HEK293 (cell line): ENCODE results near the gene TMEM260.
A peak's percentile ranks its signal among the peaks of the same experiment; 100 is the strongest.

Experiments used
- CTCF ChIA-PET: fragments of 350-600 bp; formaldehyde crosslinking; extraction: SDS; loops from one replicate; lab custom pipeline; 2021; ENCODE audit warnings: antibody characterized with exemption; lab: Yijun Ruan, JAX
- POLR2A ChIA-PET: fragments of 300-600 bp; formaldehyde crosslinking; extraction: SDS; loops from one replicate; lab custom pipeline; 2020; ENCODE audit warnings: antibody characterized with exemption, inconsistent platforms; lab: Yijun Ruan, JAX
- H3K27ac ChIP-seq: fragments of 200-500 bp; sonication (Bioruptor generic); 2 replicates; pipeline ENCODE4 v1.5.1; 2014; ENCODE audit warnings: low read depth, low read length, control low read depth, inconsistent platforms; ENCODE audit errors: extremely low read depth
- H3K36me3 ChIP-seq, 2 experiments: fragments of 200-500 bp in 1 of 2; sonication (Bioruptor generic) in 1 of 2; 1 replicate in 1 of 2; 2 replicates in 1 of 2; pipeline ENCODE4 v1.5.1; 2014 to 2017; ENCODE audit warnings: inconsistent platforms in 2 of 2, low read length in 2 of 2; ENCODE audit not compliant: control insufficient read depth in 2 of 2, insufficient read depth in 1 of 2
- H3K4me1 ChIP-seq: fragments of 200-500 bp; sonication (Bioruptor generic); 2 replicates; pipeline ENCODE4 v1.5.1; 2014; ENCODE audit warnings: mild to moderate bottlenecking, low read length, inconsistent platforms; ENCODE audit not compliant: control insufficient read depth, insufficient read depth
- H3K4me3 ChIP-seq: 2 replicates; pipeline ENCODE4 v1.5.1; 2011; ENCODE audit warnings: low read depth, mild to moderate bottlenecking, control low read depth, low read length, moderate library complexity
- H3K9me3 ChIP-seq: fragments of 200-500 bp; sonication (Bioruptor generic); 2 replicates; pipeline ENCODE4 v1.5.1; 2014; ENCODE audit warnings: low read depth, low read length, inconsistent platforms; ENCODE audit not compliant: control insufficient read depth, insufficient read depth
- ATF2 ChIP-seq: fragments of 450-650 bp; formaldehyde crosslinking; IDR thresholded peaks from 2 replicates; pipeline ENCODE4 v1.5.1; 2016; ENCODE audit warnings: missing biosample characterization, missing genetic modification characterization, low read depth
- FEZF1 ChIP-seq: fragments of 450-650 bp; formaldehyde crosslinking; IDR thresholded peaks from 2 replicates; pipeline ENCODE4 v1.5.1; 2016; ENCODE audit warnings: missing biosample characterization, missing genetic modification characterization
- KLF17 ChIP-seq: fragments of 450-650 bp; formaldehyde crosslinking; IDR thresholded peaks from 2 replicates; pipeline ENCODE4 v1.5.1; 2016; ENCODE audit warnings: missing biosample characterization, missing genetic modification characterization
- KLF8 ChIP-seq: fragments of 450-650 bp; formaldehyde crosslinking; IDR thresholded peaks from 2 replicates; pipeline ENCODE4 v1.5.1; 2016; ENCODE audit warnings: missing biosample characterization, missing genetic modification characterization
- OVOL3 ChIP-seq: fragments of 450-650 bp; formaldehyde crosslinking; IDR thresholded peaks from 2 replicates; pipeline ENCODE4 v1.5.1; 2016; ENCODE audit warnings: missing biosample characterization, missing genetic modification characterization
- SETDB1 ChIP-seq: IDR thresholded peaks from one replicate; pipeline ENCODE4 v1.6.1; 2017; ENCODE audit warnings: mild to moderate bottlenecking, low read length, moderate library complexity, mixed read lengths; ENCODE audit not compliant: insufficient read length
- TSHZ1 ChIP-seq: fragments of 450-650 bp; formaldehyde crosslinking; IDR thresholded peaks from 2 replicates; pipeline ENCODE4 v1.5.1; 2016; ENCODE audit warnings: missing biosample characterization, missing genetic modification characterization, borderline replicate concordance
- WT1 ChIP-seq: fragments of 450-650 bp; formaldehyde crosslinking; IDR thresholded peaks from 2 replicates; pipeline ENCODE4 v1.5.1; 2016; ENCODE audit warnings: missing biosample characterization, missing genetic modification characterization
- ZBTB44 ChIP-seq: fragments of 450-650 bp; IDR thresholded peaks from 2 replicates; pipeline ENCODE4 v1.5.1; 2018; ENCODE audit warnings: missing biosample characterization, mild to moderate bottlenecking, missing genetic modification characterization
- ZNF138 ChIP-seq: fragments of 450-650 bp; formaldehyde crosslinking; IDR thresholded peaks from 2 replicates; pipeline ENCODE4 v1.5.1; 2016; ENCODE audit warnings: missing biosample characterization, missing genetic modification characterization, borderline replicate concordance
- ZNF292 ChIP-seq: fragments of 450-650 bp; formaldehyde crosslinking; IDR thresholded peaks from 2 replicates; pipeline ENCODE4 v1.5.1; 2016; ENCODE audit warnings: low read depth, missing biosample characterization, missing genetic modification characterization, borderline replicate concordance
- ZNF324 ChIP-seq: fragments of 450-650 bp; formaldehyde crosslinking; IDR thresholded peaks from 2 replicates; pipeline ENCODE4 v1.5.1; 2016; ENCODE audit warnings: missing biosample characterization, missing genetic modification characterization
- ZNF362 ChIP-seq: fragments of 450-650 bp; formaldehyde crosslinking; IDR thresholded peaks from 2 replicates; pipeline ENCODE4 v1.5.1; 2016; ENCODE audit warnings: missing biosample characterization, missing genetic modification characterization
- ZNF692 ChIP-seq: fragments of 450-650 bp; formaldehyde crosslinking; IDR thresholded peaks from 2 replicates; pipeline ENCODE4 v1.5.1; 2016; ENCODE audit warnings: missing biosample characterization, missing genetic modification characterization
- TF ChIP-seq, protein P1 (sequence below): fragments of 450-650 bp; formaldehyde crosslinking; IDR thresholded peaks from 2 replicates; pipeline ENCODE4 v1.5.1; 2016; ENCODE audit warnings: missing biosample characterization, missing genetic modification characterization
- TF ChIP-seq, protein P2 (sequence below): fragments of 450-650 bp; formaldehyde crosslinking; IDR thresholded peaks from 2 replicates; pipeline ENCODE4 v1.5.1; 2017; ENCODE audit warnings: missing biosample characterization, missing genetic modification characterization

TMEM260 gene

DNA sequence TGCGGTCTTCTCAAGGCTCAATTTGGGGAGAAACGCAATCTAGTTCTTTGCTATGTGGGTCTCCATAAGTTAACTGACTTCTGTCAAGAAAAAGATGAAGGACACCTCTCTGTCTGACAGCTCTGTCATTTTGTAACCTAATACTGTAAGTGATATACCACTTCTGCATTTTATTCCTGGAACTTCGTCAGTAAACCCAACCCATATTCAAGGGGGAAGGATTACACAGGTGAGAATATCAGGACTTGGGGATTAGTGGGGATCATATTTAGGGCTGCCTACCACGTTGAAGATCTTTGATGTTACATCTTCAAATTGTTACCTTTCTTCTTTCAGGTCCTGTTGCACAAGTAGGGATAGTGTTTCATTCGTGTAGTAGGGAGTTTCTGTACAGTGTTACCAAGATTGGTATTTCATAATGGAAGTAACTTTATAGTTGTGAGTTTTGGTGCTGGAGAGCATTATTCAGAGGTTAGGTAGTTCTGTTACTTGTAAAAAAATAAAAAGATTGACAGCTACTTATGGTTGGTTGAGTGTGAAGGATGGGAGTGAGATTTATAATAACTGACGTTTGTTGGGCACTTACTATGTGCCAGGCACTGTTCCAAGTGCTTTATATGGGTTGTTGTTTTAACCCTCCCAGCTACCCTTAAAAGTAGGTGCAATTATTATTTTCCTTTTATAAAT, 1.6 kb downstream of the TMEM260 start (continued):
- TF ChIP-seq ZNF292 (no peak), ZNF692 (tag by site-specific recombination) (no peak), KLF17 (tag by site-specific recombination) (no peak), WT1 (peak; percentile 81)
- TF ChIP-seq, protein P1, sequence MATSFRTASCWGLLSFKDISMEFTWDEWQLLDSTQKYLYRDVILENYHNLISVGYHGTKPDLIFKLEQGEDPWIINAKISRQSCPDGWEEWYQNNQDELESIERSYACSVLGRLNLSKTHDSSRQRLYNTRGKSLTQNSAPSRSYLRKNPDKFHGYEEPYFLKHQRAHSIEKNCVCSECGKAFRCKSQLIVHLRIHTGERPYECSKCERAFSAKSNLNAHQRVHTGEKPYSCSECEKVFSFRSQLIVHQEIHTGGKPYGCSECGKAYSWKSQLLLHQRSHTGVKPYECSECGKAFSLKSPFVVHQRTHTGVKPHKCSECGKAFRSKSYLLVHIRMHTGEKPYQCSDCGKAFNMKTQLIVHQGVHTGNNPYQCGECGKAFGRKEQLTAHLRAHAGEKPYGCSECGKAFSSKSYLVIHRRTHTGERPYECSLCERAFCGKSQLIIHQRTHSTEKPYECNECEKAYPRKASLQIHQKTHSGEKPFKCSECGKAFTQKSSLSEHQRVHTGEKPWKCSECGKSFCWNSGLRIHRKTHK (tag by site-specific recombination): no peak
- TF ChIP-seq, protein P2, sequence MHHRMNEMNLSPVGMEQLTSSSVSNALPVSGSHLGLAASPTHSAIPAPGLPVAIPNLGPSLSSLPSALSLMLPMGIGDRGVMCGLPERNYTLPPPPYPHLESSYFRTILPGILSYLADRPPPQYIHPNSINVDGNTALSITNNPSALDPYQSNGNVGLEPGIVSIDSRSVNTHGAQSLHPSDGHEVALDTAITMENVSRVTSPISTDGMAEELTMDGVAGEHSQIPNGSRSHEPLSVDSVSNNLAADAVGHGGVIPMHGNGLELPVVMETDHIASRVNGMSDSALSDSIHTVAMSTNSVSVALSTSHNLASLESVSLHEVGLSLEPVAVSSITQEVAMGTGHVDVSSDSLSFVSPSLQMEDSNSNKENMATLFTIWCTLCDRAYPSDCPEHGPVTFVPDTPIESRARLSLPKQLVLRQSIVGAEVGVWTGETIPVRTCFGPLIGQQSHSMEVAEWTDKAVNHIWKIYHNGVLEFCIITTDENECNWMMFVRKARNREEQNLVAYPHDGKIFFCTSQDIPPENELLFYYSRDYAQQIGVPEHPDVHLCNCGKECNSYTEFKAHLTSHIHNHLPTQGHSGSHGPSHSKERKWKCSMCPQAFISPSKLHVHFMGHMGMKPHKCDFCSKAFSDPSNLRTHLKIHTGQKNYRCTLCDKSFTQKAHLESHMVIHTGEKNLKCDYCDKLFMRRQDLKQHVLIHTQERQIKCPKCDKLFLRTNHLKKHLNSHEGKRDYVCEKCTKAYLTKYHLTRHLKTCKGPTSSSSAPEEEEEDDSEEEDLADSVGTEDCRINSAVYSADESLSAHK (tag by site-specific recombination): peak; percentile 33; the same call in 1 of the 2 replicates

GRCh38 chr14:56585461-56586084, 6.0 kb downstream of the TMEM260 start:
- Histone ChIP-seq H3K27ac (peak overlapping the region; percentile 6), H3K4me1 (peaks cover 47% of the 10 kb centered on the region), H3K36me3 (peaks cover 0 to 9% of the 10 kb centered on the region in 2 experiments; a peak in 1 of 3 replicates), H3K4me3 (no peak overlapping the region), H3K9me3 (no peaks in the 10 kb centered on the region)
- CTCF ChIA-PET: no interaction called here
- POLR2A ChIA-PET: no interaction called here
- TF ChIP-seq OVOL3: peak; percentile 95
- TF ChIP-seq ZNF324 (tag by site-specific recombination): peak; percentile 67; the same call in 1 of the 2 replicates
- TF ChIP-seq WT1: peak; percentile 72
- TF ChIP-seq FEZF1: peak; percentile 94
- TF ChIP-seq TSHZ1 (tag by site-specific recombination): peak; percentile 85
- TF ChIP-seq ZNF362: peak; percentile 15; the same call in 1 of the 2 replicates
- TF ChIP-seq SETDB1: peak; percentile 16
- TF ChIP-seq ZNF138 (tag by site-specific recombination): no peak
- TF ChIP-seq ZBTB44 (tag by site-specific recombination): peak; percentile 17; the same call in 1 of the 2 replicates
- TF ChIP-seq ATF2 (tag by site-specific recombination): peak; percentile 48
- TF ChIP-seq KLF8 (tag by site-specific recombination): peak; percentile 58
